Limb (tissue), 2 donors: Measurements from ENCODE around the gene RAD50.
"Not testable (repeated sequence)": the region's sequence is repeated elsewhere in the genome, so short reads cannot be mapped to it uniquely, and the experiment has no call there.

Experiments used
- DNase-seq, 2 donors: peaks; one replicate each; pipeline ENCODE4 v3.0.0-alpha.2; 2016; ENCODE audit errors: extremely low spot score in 2 of 2

The RAD50 gene

DNA sequence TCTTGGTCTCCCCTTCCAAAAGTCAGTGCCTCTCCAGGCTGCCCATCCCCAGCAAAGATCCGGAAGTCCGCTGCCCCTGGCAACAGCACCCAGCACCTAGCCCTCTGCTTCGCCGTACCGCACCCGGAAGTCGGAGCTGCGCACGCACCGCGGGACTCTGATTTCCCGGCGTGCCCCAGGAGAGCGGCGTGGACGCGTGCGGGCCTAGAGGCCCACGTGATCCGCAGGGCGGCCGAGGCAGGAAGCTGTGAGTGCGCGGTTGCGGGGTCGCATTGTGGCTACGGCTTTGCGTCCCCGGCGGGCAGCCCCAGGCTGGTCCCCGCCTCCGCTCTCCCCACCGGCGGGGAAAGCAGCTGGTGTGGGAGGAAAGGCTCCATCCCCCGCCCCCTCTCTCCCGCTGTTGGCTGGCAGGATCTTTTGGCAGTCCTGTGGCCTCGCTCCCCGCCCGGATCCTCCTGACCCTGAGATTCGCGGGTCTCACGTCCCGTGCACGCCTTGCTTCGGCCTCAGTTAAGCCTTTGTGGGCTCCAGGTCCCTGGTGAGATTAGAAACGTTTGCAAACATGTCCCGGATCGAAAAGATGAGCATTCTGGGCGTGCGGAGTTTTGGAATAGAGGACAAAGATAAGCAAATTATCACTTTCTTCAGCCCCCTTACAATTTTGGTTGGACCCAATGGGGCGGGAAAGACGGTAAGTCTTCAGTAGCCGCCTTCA, at the start of gene RAD50:
Gene RAD50, plus strand, starts transcription at position 215 of the 715 bp plus-strand sequence. Its CDS starts 348 bp downstream, at position 563.
- peak; percentile 86 to 93 for DNase-seq

DNA sequence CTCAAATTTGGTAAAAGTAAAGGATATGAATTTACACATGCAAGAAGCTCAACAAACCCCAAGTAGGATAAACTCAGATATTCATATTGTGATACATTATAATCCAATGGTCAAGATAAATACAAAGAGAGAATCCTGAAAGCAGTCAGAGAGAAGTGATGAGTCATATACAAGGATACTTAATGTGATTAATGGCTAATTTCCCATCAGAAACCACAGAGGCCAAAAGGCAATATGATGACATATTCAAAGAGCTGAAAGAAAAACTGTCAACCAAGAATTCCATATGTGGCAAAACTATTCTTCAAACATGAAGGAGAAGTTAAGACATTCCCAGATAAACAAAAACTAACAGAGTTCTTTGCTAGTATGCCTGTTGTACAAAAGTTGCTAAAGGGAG, 46.7 kb upstream of the RAD50 start:
- no peak for DNase-seq

DNA sequence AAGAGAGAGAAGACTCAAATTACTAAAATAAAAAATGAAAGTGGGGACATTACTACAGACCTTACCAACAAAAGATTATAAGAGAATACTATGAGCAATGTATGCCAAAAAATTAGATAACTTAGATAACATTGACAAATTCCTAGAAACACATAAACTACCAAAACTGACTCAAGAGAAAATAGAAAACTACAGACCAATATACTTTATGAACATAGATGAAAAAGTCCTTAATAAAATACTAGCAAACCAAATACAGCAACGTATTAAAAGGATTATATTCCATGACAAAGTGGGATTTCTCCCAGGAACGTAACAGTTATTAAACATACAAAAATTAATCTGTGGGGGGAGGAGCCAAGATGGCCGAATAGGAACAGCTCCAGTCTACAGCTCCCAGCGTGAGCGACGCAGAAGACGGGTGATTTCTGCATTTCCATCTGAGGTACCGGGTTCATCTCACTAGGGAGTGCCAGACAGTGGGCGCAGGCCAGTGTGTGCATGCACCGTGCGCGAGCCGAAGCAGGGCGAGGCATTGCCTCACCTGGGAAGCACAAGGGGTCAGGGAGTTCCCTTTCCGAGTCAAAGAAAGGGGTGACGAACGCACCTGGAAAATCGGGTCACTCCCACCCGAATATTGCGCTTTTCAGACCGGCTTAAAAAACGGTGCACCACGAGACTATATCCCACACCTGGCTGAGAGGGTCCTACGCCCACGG, 43.0 kb upstream of the RAD50 start:
- DNase-seq = not testable (repeated sequence)

DNA sequence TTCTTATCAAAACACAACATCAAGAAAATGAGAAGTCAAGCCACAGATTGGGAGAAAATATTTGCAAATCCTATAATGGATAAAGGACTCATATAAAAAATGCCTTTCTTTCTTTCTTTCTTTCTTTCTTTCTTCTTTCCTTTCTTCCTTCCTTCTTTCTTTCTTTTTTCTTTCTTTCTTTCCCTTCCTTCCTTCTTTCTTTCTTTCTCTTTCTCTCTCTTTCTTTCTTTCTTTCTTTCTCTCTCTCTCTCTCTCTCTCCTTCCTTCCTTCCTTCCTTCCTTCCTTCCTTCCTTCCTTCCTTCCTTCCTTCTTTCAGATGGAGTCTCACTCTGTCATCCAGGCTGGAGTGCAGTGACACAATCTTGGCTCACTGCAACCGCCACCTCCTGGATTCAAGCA, 34.7 kb upstream of the RAD50 start:
- not testable (repeated sequence) for DNase-seq

DNA sequence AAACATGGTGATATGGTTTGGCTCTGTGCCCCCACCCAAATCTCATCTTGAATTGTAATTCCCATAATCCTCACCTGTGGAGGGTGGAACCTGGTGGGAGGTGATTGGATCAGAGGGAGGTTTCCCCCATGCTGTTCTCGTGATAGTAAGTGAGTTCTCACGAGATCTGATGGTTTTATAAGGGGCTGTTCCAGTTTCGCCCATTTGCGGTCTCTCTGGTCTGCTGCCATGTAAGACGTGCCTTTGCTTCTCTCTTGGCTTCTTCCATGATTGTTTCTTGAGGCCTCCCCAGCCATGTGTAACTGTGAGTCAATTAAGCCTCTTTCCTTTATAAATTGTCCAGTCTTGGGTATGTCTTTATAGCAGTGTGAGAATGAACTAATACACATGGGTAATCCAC, 31.9 kb upstream of the RAD50 start:
- not testable (repeated sequence) for DNase-seq

DNA sequence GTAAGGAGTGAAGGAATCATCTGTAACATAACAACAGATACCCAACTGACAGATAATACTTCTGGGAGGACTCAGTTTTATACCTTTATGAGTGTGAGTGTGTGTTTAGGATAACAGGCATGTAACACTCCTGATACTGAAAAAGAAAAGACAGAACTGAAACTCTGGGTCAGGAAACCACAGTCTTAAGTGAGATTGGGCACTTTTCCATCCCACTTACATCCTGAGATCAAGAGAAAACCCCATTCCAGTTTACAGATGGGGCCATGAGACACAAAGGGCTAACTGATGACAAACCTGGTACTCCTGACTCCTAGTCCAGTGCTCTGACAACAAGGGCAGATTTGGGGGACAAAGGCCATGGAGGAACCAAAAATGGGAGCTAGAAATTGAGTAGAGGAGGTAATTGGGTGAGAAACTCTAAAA, 31.5 kb upstream of the RAD50 start:
- no peak for DNase-seq

DNA sequence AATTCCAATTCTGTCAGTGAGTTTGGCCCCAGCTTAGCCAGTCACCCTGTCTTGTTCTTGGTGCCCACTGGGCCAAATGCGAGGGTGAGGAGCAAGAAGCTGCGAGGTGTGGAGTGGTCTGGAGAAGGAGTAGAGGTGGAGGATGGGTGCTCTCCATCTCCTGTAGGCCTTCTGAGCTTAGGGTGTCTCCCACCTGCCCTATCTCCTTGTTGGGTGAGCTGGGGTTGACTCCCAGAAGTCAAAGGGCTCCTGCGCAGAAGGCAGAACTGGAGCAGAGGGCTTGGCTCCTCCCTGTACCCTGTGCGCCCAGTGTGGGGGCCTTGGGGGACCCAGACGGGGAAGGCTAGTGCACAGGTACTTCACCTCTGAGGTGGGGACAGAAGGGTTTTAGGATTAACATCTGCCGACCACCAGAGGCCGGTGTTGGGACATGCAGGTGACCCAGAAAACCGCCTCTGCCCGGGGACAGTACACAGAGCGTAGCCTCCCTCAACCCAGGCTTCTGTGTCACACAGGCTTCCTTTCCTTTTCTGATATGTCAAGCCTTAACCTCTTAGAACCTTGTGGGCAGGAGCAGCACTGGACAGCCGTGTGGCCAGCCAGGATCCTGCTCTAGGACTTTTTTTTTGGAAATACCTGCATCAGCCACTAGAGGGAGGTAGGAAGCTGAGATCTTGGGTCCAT, 30.3 kb upstream of the RAD50 start:
- peak; percentile 47 to 55 for DNase-seq

DNA sequence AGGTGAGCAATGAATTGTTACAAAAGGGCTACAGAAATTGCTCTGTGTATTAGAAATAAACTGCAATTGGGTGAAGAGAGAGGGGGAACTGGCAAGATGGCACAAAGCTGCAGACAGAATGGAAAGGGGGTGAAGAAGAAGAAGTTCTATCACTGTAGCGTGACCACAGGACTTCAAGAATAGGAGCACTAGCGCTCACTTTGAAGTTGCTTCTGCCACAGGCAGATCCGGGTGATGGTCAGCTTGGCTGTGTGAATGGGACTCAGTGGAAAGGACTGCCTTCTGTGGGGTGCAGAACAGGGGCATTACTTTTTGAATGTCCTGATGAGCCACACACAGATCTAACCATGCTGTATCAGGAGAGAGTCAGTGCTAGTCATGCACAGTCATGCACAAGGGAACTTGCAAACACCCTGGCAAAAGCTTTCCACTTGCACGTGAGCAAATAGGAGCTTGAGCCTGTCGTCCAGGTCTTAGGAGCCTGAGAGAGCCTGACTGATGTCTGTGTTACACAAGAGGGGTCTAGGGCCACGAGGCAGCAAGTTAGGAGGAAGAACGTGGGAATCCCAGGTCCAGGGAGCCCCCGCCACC, 29.7 kb upstream of the RAD50 start:
- DNase-seq = no peak

DNA sequence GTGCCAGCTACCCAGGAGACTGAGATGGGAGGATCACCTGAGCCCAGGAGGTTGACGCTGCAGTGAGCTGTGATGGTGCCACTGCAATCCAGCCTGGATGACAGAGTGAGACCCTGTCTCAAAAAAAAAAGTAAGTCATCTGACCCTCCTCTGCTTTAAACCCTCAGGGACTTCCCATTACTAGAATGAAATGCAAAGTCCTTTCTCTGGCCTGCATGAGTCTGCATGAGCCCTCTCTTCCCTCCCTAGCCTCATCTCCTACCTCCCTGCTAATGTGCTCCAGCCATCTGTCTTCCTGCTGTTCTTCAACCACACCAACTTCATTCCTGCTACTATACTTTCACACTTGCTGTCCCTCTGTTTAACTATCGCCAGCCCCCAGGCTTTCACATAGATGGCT, 28.8 kb upstream of the RAD50 start:
- DNase-seq = no peak

DNA sequence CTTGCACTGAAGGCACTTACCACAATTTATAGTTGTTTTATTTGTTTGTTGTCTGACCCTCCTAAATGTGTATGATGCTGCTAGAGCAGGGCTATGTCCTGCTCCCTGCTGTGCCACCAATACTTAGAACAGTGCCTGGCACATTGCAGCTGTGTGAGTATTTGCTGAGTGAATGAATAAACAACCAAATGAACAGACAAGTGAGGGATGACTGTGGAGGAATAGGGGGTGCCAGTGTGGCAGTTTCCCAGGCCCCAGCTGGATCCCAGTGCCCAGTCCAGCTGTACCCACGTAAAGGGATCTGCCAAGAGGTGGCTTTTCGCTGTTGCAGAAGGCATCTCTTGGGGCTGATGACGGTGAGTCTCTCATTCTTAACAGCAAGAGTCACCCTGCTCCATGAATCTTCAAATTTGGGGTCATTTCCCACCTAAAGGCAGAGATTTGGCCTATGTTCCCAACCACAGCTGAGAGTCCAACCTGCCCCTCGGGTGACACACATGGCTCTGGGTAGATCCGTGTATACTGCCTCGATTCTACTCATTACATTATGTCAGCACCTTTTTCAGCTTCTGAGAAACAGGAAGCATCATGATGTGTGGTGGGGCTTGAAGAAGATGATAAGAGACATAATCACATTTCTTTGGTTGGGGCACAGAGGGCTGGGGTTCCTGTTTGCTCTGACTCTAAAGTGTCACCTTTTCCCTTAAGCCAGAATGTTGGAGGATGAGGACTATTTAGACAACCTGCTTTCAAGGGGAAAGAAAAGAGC, 27.7 kb upstream of the RAD50 start:
- no peak for DNase-seq

DNA sequence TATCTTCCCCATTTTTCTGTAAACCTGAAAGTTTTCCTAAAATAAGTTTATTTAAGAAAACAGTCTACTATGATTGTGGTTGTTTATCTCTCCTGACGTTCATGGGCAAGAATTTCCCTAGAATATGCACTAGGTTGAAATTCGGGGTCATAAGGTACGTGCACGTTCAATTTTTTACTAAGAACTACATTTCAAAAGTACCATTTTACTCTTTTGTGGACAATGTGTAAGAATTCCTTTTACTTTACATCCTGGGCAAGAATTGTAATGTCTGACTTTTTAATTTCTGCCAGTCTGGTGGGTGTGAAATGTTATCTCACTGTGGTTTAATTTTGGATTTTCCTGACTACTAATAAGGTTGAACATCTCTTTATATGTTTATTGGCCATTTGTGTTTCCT, 25.8 kb upstream of the RAD50 start:
- DNase-seq = no peak

DNA sequence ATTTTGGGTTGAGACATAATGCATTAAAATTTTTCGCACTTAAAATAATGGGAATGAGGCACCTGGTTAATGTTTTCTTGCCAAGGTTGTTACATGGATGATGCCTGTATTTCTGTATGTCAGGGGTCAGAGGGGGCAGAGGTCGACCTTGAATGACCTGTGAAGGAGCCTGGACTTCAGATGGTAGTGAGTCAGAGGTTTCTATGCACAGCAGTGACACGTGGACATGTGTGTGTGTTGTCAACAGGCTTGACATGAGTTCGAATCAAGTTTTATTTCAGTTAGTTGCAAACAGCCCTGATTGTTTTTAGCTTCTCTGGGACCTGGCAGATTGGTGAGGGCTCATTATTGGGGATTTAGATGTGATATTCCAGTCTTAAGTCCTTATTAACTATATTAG, 17.1 kb upstream of the RAD50 start:
- no peak for DNase-seq

DNA sequence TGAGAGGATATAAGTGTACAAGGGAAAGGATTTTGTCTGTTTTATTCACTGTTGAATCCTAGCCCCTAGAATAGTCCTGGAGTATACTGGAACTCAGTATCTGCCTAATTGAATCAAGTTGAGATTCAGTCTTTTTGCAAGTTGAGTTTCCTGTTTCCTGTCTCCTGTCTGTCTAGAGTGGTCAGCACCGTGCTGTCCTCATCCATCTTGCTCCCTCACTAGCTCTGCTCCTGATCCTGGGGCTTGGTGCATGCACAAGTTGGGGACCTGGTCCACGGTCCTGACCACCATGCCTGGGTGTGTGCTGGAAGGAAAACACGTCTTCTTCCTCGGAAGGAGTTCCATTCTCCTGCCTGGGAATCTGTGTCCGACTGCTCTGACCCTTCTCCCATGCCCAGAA, 16.6 kb upstream of the RAD50 start:
- DNase-seq = no peak

DNA sequence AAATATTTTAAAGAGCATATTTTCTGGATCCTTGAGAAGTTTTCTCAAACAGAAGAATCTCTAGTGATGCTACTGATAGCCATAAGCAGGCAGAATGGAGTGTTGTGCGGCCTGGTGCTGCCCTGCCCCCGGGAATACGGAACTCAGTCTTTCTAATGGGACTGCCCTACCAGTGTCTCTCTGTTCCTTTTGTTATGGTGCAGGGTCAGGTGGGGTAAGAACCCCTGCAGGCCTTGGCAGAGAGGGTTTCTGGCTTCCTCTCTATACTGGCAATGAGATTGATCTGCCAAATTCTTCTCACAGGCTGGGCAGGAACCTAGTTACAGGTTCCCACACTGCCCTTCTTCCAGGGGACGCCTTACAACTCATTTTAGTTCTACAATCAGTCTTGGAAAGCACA, 16.0 kb upstream of the RAD50 start:
- DNase-seq = no peak

DNA sequence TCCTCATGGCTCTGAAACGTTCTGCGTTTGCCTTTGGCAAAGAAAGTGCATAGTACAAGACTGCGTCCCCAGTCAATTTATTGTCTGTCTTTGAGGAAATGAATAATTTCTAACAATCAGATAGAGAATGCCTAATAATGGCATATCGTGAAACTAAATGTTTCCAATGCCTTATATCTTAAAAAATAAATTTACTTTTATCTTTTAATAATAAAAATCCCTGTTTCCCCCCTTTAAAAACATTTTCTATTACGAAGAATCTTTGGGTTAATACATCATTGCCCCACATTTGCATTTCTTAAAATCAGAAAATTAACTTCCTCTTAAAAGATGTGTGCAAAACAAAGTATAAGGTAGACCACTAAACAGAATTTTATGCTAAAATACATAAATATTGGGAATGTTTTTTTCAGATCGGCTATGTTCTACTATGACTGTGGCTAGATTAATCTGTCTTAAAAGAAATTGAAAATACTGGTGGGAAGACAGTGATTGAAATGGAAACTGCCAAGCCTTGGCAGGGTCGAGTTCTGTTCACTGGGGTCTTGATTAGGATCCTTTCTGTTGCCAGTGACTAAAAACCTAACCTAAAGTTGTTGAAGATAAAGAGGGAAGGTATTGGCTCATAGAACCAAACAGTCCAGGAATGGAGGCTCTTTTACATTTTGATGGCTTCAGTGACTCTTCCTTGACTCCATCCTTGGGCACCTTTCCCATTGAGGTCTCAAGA, 13.1 kb upstream of the RAD50 start, which contains the start of gene IL5:
Gene IL5, minus strand, starts transcription at position 51 of the 730 bp plus-strand sequence. Its CDS starts 44 bp downstream, at position 7.
- DNase-seq = no peak

DNA sequence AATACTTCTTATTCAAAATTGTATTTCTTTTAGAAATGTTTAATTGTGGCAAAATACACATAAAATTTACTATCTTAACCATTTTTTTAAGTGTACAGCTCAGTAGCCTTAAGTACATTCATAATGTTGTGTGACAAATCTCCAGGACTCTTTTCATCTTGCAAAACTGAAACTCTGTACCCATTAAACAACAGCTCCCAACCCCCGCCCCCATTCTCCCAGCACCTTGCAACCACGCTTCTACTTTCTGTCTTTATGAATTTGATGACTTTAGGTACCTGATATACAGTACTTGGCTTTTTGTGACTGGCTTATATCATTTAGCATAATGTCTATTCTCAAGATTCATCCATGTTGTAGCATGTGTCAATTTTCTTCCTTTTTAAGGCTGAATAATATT, 10.7 kb upstream of the RAD50 start:
- no peak for DNase-seq

DNA sequence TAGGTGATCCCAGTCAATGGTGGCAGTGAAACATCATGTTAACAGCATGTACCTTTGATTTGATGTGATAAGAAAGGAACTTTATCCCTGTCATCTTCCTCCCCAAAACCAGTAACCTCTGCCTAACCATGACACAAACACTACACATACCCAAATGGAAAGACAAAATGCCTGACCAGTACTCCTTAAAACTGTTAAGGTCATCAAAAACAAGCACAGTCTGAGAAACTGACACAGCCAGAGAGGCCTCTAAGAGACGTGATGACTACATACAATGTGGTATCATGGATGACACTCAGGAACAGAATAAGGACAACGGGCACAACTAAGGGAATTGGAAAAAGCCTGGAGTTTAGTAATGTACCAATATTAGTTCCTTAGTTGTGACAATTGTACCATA, 9.5 kb upstream of the RAD50 start:
- DNase-seq = no peak

DNA sequence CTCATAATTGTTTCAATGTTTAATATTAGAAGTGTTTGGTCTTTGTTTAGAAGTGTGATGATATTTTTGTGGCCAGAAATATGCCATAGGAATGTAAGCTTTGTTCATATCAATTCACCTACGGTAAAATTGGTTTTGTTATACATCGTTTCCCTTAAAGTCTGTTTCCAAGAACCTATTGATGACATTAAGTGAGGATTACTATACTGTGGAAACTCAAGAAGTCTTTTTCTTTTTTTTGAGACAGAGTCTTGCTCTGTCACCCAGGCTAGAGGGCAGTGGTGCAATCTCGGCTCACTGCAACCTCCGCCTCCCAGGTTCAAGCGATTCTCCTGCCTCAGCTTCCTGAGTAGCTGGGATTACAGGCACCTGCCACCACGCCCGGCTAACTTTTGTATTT, 7.9 kb upstream of the RAD50 start:
- not testable (repeated sequence) for DNase-seq

DNA sequence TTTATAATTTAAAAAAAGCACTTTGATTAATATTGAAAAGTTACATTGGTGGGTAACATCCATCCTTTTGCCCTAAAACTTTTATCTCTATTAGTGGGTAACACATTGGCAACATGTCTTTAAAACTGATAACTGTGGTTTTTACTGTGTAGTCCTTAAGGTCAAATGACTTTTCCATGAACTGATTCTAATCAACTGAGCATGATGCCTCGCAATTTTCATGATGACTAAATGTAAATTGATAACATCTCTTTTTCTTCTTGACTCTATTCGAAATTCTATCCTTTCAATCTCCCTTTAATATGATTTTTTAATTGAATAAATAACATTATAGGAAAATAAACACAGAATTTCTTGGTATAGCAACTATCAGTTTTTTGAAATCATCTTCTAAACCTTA, 7.2 kb upstream of the RAD50 start:
- no peak for DNase-seq

DNA sequence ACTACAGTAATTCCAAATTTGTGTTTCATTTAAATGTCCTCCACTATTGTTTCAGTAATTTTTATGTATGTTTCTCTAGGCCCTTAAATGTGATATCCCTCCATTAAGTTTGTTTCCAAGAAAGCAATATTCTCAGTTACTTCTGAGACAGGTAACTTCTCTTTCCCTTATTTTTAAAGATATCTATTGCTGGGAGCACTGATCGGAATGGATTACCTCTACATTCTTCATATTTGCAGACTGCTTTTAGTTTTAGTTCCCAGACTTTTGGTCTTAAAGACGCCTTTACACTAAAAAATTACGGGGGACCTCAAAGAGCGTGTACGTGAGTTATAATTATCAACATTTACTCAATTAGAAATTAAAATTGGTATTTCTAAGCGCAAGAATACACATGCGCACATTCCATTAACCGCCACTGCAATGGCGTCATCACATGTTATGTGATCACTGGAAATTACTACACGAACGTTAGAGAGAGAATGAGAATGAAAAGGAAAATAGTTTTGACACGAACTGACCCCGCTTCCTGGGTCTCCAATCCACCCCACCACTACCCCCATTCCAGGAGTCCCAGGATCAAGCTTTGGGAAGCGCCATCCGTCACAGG, 519 bp upstream of the RAD50 start:
- DNase-seq = no peak
